ENCODE data around the gene ZCCHC24. TPM values are rescaled to one million over a fixed set of nuclear protein-coding genes. Genes with fewer than 3 reads are reported as not detected.

The ZCCHC24 gene
- total and polyA plus RNA-seq, 4 donors, result 7.8 to 23.9 (median 14.8) TPM

DNA sequence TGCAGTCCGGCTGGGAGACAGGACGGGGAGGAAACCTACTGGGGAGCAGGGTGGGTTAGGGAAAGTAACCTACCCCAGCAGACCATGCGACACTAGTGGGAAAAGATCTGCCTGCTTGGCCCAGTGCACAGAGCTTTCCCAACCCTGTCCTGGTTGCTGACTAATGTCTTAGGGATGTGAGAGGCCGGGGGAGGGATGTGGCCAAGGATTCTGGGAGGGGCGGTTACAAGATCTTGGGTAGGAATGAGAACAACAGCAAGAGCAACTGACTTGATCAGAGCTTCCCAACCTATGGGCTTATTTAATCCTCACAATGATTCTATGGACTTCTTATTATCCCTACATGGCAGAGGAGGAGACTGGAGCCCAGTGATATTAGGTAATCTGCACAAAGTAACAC is 42.9 kb upstream of the ZCCHC24 start:
- Histone ChIP-seq H3K27me3 (ENCODE audit: control insufficient read depth in 4 of 4, insufficient read depth in 4 of 4, low read length in 3 of 4) (no peaks in the 10 kb centered on the region), H3K4me1 (ENCODE audit: control insufficient read depth in 4 of 4, insufficient read depth in 4 of 4, low read length in 3 of 4) (no peaks in the 10 kb centered on the region), H3K9ac (ENCODE audit: low read depth in 1 of 2, low read length in 2 of 2) (no peak overlapping the region), H3K4me3 (ENCODE audit: low read depth in 1 of 3, low read length in 3 of 3) (no peak overlapping the region), H3K27ac (ENCODE audit: low read depth in 1 of 2, low read length in 2 of 2) (no peak overlapping the region), H3K9me3 (ENCODE audit: control insufficient read depth in 4 of 4, low read length in 3 of 4) (no peaks in the 10 kb centered on the region), H3K36me3 (ENCODE audit: control insufficient read depth in 4 of 4, insufficient read depth in 3 of 4, low read depth in 1 of 4, low read length in 3 of 4) (no peaks in the 10 kb centered on the region)
- TF ChIP-seq SP1 (IDR thresholded peaks at IDR 0.05), result no peak
- no peak for TF ChIP-seq TAF1 (conservative IDR thresholded peaks at IDR 0.05)
- TF ChIP-seq GABPA (IDR thresholded peaks at IDR 0.05 in 1 of 2, conservative IDR thresholded peaks at IDR 0.05 in 1 of 2), result no peak
- TF ChIP-seq, protein P1, sequence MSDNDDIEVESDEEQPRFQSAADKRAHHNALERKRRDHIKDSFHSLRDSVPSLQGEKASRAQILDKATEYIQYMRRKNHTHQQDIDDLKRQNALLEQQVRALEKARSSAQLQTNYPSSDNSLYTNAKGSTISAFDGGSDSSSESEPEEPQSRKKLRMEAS (IDR thresholded peaks at IDR 0.05), result no peak
- TF ChIP-seq YY1 (IDR thresholded peaks at IDR 0.05), result no peak
- no peak for TF ChIP-seq EGR1 (IDR thresholded peaks at IDR 0.05; ENCODE audit: low read depth in 2 of 2)
- TF ChIP-seq, protein P2, sequence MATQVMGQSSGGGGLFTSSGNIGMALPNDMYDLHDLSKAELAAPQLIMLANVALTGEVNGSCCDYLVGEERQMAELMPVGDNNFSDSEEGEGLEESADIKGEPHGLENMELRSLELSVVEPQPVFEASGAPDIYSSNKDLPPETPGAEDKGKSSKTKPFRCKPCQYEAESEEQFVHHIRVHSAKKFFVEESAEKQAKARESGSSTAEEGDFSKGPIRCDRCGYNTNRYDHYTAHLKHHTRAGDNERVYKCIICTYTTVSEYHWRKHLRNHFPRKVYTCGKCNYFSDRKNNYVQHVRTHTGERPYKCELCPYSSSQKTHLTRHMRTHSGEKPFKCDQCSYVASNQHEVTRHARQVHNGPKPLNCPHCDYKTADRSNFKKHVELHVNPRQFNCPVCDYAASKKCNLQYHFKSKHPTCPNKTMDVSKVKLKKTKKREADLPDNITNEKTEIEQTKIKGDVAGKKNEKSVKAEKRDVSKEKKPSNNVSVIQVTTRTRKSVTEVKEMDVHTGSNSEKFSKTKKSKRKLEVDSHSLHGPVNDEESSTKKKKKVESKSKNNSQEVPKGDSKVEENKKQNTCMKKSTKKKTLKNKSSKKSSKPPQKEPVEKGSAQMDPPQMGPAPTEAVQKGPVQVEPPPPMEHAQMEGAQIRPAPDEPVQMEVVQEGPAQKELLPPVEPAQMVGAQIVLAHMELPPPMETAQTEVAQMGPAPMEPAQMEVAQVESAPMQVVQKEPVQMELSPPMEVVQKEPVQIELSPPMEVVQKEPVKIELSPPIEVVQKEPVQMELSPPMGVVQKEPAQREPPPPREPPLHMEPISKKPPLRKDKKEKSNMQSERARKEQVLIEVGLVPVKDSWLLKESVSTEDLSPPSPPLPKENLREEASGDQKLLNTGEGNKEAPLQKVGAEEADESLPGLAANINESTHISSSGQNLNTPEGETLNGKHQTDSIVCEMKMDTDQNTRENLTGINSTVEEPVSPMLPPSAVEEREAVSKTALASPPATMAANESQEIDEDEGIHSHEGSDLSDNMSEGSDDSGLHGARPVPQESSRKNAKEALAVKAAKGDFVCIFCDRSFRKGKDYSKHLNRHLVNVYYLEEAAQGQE (IDR thresholded peaks at IDR 0.05), result no peak
- TF ChIP-seq FOXA1 (IDR thresholded peaks at IDR 0.05), result no peak
- TF ChIP-seq, protein P3, sequence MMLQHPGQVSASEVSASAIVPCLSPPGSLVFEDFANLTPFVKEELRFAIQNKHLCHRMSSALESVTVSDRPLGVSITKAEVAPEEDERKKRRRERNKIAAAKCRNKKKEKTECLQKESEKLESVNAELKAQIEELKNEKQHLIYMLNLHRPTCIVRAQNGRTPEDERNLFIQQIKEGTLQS (IDR thresholded peaks at IDR 0.05), result no peak
- TF ChIP-seq, protein P4, sequence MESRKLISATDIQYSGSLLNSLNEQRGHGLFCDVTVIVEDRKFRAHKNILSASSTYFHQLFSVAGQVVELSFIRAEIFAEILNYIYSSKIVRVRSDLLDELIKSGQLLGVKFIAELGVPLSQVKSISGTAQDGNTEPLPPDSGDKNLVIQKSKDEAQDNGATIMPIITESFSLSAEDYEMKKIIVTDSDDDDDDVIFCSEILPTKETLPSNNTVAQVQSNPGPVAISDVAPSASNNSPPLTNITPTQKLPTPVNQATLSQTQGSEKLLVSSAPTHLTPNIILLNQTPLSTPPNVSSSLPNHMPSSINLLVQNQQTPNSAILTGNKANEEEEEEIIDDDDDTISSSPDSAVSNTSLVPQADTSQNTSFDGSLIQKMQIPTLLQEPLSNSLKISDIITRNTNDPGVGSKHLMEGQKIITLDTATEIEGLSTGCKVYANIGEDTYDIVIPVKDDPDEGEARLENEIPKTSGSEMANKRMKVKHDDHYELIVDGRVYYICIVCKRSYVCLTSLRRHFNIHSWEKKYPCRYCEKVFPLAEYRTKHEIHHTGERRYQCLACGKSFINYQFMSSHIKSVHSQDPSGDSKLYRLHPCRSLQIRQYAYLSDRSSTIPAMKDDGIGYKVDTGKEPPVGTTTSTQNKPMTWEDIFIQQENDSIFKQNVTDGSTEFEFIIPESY (IDR thresholded peaks at IDR 0.05), result no peak
- no peak for TF ChIP-seq RAD21 (IDR thresholded peaks at IDR 0.05)
- no peak for DNase-seq (ENCODE audit: low spot score)
- 91% methylated on average over 5 of the region's 5 CpGs for WGBS

DNA sequence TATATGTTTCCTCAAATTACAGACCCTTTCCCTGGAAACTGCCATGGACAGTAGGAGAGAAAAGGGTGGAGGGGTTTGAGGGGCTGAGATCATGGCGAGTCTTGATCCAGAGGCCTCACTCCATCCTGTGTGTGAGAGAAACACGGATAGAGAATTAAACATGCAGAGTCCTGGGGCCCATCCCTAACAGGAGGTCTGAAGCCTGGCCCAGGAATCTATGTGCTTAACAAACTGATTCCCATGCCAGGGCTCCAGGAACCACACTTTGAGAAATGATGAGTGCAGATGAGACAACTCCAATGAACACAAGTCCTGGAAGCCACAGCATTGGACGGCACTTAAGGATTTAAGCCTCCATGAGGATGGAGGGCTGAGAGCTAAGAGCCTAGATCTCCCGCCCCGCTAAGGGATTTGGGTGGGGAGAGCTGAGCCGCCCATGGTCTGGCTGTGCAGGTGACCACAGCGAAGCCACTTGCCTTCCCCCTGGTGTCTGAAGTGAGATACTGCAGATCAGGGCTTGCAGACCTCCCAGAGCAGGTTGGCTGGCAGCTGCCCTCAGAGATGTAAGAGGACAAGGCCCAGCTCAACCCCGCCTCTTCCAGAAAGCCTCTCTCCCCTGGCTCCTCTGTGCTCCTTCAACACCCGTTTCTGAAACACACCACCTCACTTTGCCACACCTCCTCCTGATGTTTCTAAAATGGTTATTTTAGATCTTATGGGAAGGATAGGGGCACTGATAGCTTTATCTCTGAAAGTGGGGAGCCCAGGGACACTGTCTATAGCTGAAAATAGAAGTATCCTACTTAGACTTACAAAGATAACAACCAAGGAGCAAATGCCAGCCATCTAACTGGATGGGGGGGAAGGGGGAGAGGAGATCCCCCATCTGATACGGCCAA is 42.1 kb upstream of the ZCCHC24 start:
- Histone ChIP-seq H3K27me3 (ENCODE audit: control insufficient read depth in 4 of 4, insufficient read depth in 4 of 4, low read length in 3 of 4) (no peaks in the 10 kb centered on the region), H3K9ac (ENCODE audit: low read depth in 1 of 2, low read length in 2 of 2) (no peak overlapping the region), H3K36me3 (ENCODE audit: control insufficient read depth in 4 of 4, insufficient read depth in 3 of 4, low read depth in 1 of 4, low read length in 3 of 4) (no peaks in the 10 kb centered on the region), H3K27ac (ENCODE audit: low read depth in 1 of 2, low read length in 2 of 2) (no peak overlapping the region), H3K4me3 (ENCODE audit: low read depth in 1 of 3, low read length in 3 of 3) (no peak overlapping the region), H3K9me3 (ENCODE audit: control insufficient read depth in 4 of 4, low read length in 3 of 4) (no peaks in the 10 kb centered on the region), H3K4me1 (ENCODE audit: control insufficient read depth in 4 of 4, insufficient read depth in 4 of 4, low read length in 3 of 4) (no peaks in the 10 kb centered on the region)
- WGBS, result 48% methylated on average over 10 of the region's 10 CpGs
- TF ChIP-seq RAD21 (IDR thresholded peaks at IDR 0.05) (peak; percentile 83 to 95), JUND (IDR thresholded peaks at IDR 0.05) (no peak), FOXA2 (IDR thresholded peaks at IDR 0.05) (no peak), TAF1 (conservative IDR thresholded peaks at IDR 0.05) (no peak), NR2F2 (IDR thresholded peaks at IDR 0.05) (no peak)
- TF ChIP-seq, protein P4 (IDR thresholded peaks at IDR 0.05), result no peak
- TF ChIP-seq, protein P5, sequence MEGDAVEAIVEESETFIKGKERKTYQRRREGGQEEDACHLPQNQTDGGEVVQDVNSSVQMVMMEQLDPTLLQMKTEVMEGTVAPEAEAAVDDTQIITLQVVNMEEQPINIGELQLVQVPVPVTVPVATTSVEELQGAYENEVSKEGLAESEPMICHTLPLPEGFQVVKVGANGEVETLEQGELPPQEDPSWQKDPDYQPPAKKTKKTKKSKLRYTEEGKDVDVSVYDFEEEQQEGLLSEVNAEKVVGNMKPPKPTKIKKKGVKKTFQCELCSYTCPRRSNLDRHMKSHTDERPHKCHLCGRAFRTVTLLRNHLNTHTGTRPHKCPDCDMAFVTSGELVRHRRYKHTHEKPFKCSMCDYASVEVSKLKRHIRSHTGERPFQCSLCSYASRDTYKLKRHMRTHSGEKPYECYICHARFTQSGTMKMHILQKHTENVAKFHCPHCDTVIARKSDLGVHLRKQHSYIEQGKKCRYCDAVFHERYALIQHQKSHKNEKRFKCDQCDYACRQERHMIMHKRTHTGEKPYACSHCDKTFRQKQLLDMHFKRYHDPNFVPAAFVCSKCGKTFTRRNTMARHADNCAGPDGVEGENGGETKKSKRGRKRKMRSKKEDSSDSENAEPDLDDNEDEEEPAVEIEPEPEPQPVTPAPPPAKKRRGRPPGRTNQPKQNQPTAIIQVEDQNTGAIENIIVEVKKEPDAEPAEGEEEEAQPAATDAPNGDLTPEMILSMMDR (IDR thresholded peaks at IDR 0.05; ENCODE audit: low read depth, low read length, missing input control), result peak; percentile 86
- peak; percentile 54 for DNase-seq (ENCODE audit: low spot score)

Measured in liver (tissue), 9 donors.